Gastrocnemius medialis (tissue), 4 donors: ENCODE results near the gene PGBD4.

Experiments
- POLR2A ChIP-seq, 2 donors: fragments of 450-650 bp; IDR thresholded peaks; one replicate each; pipeline ENCODE4 v1.6.1; 2017; ENCODE audit warnings: antibody characterized with exemption in 2 of 2, mild to moderate bottlenecking in 2 of 2, moderate library complexity in 2 of 2
- TF ChIP-seq, protein P1 (sequence below), 5 experiments: fragments of 450-650 bp in 3 of 5; fragments of 200-600 bp in 2 of 5; sonication (generic) in 2 of 5; IDR thresholded peaks in 4 of 5; conservative IDR thresholded peaks in 1 of 5; 1 replicate in 4 of 5; 2 replicates in 1 of 5; pipeline ENCODE4 v1.5.1; 2016 to 2019; ENCODE audit warnings: antibody characterized with exemption in 5 of 5, mild to moderate bottlenecking in 3 of 5, moderate library complexity in 3 of 5

DNA sequence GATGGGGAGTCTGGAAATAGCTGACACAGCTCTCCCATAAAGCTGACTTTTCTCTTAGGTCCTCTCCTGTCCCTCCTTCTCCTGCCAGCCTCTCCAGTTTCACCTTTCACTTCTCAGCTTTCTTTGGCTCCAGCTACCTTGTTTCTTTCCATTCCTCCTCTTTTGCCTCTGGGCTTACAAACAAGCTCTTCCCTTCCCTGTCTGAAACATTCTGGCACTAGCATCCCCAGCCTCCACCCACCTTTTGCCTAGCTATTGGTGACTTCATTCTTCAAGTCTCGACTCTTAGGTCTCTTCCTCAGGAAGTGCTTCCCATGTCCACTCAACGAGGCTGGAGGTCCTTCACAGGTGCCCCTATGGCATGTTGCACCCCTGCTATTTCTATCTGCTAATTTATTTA is 42.4 kb upstream of the PGBD4 start:
- TF ChIP-seq, protein P1, sequence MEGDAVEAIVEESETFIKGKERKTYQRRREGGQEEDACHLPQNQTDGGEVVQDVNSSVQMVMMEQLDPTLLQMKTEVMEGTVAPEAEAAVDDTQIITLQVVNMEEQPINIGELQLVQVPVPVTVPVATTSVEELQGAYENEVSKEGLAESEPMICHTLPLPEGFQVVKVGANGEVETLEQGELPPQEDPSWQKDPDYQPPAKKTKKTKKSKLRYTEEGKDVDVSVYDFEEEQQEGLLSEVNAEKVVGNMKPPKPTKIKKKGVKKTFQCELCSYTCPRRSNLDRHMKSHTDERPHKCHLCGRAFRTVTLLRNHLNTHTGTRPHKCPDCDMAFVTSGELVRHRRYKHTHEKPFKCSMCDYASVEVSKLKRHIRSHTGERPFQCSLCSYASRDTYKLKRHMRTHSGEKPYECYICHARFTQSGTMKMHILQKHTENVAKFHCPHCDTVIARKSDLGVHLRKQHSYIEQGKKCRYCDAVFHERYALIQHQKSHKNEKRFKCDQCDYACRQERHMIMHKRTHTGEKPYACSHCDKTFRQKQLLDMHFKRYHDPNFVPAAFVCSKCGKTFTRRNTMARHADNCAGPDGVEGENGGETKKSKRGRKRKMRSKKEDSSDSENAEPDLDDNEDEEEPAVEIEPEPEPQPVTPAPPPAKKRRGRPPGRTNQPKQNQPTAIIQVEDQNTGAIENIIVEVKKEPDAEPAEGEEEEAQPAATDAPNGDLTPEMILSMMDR (IDR thresholded peaks at IDR 0.05 in 4 of 5, conservative IDR thresholded peaks at IDR 0.05 in 1 of 5): no peak
- TF ChIP-seq POLR2A (IDR thresholded peaks at IDR 0.05): no peak
